Kidney epithelial cell (primary cell): Measurements from ENCODE around the gene OXLD1. TPM values are rescaled to one million over a fixed set of nuclear protein-coding genes. Genes with fewer than 3 reads are reported as not detected.

Experiments used
- DNase-seq: peaks from one replicate; pipeline ENCODE4 v3.0.0-alpha.2; 2010; ENCODE audit warnings: low read depth
- H3K27me3 ChIP-seq: 2 replicates; pipeline ENCODE4 v1.6.0; 2011; ENCODE audit warnings: low read length; ENCODE audit not compliant: control insufficient read depth, insufficient read depth
- H3K36me3 ChIP-seq: 2 replicates; pipeline ENCODE4 v1.5.1; 2011; ENCODE audit warnings: low read length; ENCODE audit not compliant: control insufficient read depth, insufficient read depth
- H3K4me3 ChIP-seq: 2 replicates; pipeline ENCODE4 v1.5.1; 2011; ENCODE audit warnings: low read depth, mild to moderate bottlenecking, control low read depth, low read length
- total RNA-seq: library from RNA; depleted of rRNA; stranded (reverse); fragments of >200 nt; gene quantifications from 2 replicates; pipeline ENCODE4 v1.2.3, GENCODE V29; 2015
- TF ChIP-seq, protein P1 (sequence below): IDR thresholded peaks from 2 replicates; pipeline ENCODE4 v1.5.1; 2011; ENCODE audit warnings: mild to moderate bottlenecking, moderate library complexity, low read length, control low read depth, inconsistent platforms; ENCODE audit not compliant: insufficient read depth, poor library complexity, severe bottlenecking

Gene OXLD1
- total RNA-seq, 1 donor from 2014 or later: 41.7 TPM

DNA sequence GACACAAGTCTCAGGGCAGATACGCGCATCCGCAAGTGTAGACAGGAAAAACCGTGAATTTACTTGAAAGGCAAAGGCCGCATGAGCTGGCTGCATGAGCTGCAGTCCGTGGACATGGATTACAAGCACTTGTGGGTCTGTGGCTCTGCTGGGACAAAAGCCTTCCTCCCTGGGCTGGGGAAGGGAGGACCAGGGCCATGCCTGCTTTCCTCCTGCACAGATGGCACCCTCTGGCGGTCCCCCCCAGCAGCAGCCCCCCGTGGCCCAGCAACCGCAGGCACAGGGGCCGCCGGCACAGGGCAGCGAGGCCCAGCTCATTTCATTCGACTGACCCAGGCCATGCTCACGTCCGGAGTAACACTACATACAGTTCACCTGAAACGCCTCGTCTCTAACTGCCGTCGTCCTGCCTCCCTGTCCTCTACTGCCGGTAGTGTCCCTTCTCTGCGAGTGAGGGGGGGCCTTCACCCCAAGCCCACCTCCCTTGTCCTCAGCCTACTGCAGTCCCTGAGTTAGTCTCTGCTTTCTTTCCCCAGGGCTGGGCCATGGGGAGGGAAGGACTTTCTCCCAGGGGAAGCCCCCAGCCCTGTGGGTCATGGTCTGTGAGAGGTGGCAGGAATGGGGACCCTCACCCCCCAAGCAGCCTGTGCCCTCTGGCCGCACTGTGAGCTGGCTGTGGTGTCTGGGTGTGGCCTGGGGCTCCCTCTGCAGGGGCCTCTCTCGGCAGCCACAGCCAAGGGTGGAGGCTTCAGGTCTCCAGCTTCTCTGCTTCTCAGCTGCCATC, 35.1 kb upstream of the OXLD1 start:
- TF ChIP-seq, protein P1, sequence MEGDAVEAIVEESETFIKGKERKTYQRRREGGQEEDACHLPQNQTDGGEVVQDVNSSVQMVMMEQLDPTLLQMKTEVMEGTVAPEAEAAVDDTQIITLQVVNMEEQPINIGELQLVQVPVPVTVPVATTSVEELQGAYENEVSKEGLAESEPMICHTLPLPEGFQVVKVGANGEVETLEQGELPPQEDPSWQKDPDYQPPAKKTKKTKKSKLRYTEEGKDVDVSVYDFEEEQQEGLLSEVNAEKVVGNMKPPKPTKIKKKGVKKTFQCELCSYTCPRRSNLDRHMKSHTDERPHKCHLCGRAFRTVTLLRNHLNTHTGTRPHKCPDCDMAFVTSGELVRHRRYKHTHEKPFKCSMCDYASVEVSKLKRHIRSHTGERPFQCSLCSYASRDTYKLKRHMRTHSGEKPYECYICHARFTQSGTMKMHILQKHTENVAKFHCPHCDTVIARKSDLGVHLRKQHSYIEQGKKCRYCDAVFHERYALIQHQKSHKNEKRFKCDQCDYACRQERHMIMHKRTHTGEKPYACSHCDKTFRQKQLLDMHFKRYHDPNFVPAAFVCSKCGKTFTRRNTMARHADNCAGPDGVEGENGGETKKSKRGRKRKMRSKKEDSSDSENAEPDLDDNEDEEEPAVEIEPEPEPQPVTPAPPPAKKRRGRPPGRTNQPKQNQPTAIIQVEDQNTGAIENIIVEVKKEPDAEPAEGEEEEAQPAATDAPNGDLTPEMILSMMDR: no peak
- H3K36me3 ChIP-seq: peaks cover 6% of the 10 kb centered on the region
- peak overlapping the region; percentile 91 for H3K4me3 ChIP-seq
- no peaks in the 10 kb centered on the region for H3K27me3 ChIP-seq
- no peak for DNase-seq

GRCh38 chr17:81700353-81701287, 34.2 kb upstream of the OXLD1 start:
- TF ChIP-seq, protein P1: no peak
- no peak overlapping the region for H3K4me3 ChIP-seq
- H3K27me3 ChIP-seq: no peaks in the 10 kb centered on the region
- H3K36me3 ChIP-seq: peaks cover 7% of the 10 kb centered on the region
- no peak for DNase-seq

DNA sequence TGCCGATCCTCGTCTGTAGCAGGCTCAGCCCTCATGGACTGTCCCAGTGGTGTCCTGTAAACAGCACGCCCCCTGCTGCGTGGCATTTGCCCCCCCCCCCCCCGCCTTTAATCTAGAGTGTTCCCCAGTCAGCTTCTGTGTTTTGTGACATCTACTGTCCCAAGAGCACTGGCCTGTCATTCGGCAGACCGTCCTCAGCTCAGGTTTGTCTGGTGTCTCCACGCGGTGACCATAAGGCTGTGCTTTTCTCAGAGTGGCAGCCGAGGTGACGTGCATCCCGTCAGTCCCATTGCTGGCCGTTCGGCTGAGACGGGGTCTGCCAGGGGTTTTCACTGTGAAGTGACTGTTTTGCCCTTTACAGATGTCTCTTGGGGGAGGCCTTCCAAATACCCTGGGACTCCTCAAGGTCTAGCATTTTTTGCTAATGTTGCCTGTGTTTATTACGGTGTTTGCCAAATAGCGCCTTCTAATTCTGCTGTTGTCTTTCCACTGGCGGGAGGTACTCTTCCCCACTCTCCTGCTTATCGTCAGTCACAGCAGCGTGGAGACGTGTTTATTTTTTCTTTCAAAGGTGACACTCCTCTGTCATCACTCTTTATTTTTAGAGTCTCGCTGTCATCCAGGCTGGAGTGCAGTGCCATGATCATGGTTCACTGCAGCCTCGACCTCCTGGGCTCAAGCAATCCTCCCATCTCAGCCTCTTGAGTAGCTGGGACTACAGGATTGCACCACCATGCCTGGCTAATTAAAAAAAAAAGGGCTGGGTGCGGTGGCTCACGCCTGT, 31.0 kb upstream of the OXLD1 start:
- H3K4me3 ChIP-seq: no peak overlapping the region
- TF ChIP-seq, protein P1: no peak
- H3K27me3 ChIP-seq: no peaks in the 10 kb centered on the region
- DNase-seq: no peak
- peaks cover 11% of the 10 kb centered on the region for H3K36me3 ChIP-seq

GRCh38 chr17:81696218-81696941, 30.0 kb upstream of the OXLD1 start:
- DNase-seq: no peak
- no peaks in the 10 kb centered on the region for H3K27me3 ChIP-seq

More at GRCh38 chr17:81696218-81696941, 30.0 kb upstream of the OXLD1 start:
- Histone ChIP-seq H3K36me3 (peaks cover 9% of the 10 kb centered on the region), H3K4me3 (no peak overlapping the region)
- TF ChIP-seq, protein P1: no peak
